Brain microvascular endothelial cell (primary cell): ENCODE measurements around the gene SMIM12.
A peak's percentile ranks its signal among the peaks of the same experiment; 100 is the strongest.

ENCODE experiments used
- DNase-seq: peaks from one replicate; pipeline ENCODE4 v3.0.0-alpha.2; 2020
- H3K27ac ChIP-seq: fragments of 250-450 bp; sonication (Bioruptor Pico); 2 replicates; pipeline ENCODE4 v1.5.1; 2020; ENCODE audit warnings: mild to moderate bottlenecking, moderate library complexity
- H3K27me3 ChIP-seq: fragments of 250-450 bp; sonication (Bioruptor Pico); replicated peaks from 2 replicates; pipeline ENCODE4 v1.5.1; 2020; ENCODE audit warnings: mild to moderate bottlenecking
- H3K36me3 ChIP-seq: fragments of 250-450 bp; sonication (Bioruptor Pico); replicated peaks from 2 replicates; pipeline ENCODE4 v1.5.1; 2020; ENCODE audit warnings: mild to moderate bottlenecking
- H3K4me3 ChIP-seq: 2 replicates; pipeline ENCODE4 v1.5.1; 2011; ENCODE audit warnings: low read depth, mild to moderate bottlenecking, control low read depth, low read length, moderate library complexity
- CTCF ChIP-seq: IDR thresholded peaks from 2 replicates; pipeline ENCODE4 v1.5.1; 2011; ENCODE audit warnings: low read depth, mild to moderate bottlenecking, moderate library complexity, low read length, control low read depth, inconsistent platforms; ENCODE audit errors: missing control alignments
- in situ Hi-C: cut with HindIII; loops from 2 replicates; pipeline ENCODE4 v1.10.0; 2017; ENCODE audit warnings: low sequenced_read_pairs, low pct_ligation_motif_present

The SMIM12 gene

GRCh38 chr1:34859446-34860200 is at the start of gene SMIM12:
Gene SMIM12 (minus strand): TSS chr1:34859749. CDS start chr1:34855977, 3,772 bp downstream.
- no peaks in the 10 kb centered on the region for H3K27me3 ChIP-seq
- in situ Hi-C loops = no loop called here
- peak; percentile 90 for DNase-seq
- H3K4me3 ChIP-seq = peak within 1 kb of the TSS; percentile 72
- peak within 1 kb of the TSS; percentile 70 for H3K27ac ChIP-seq
- TF ChIP-seq CTCF = peak; percentile 92
- H3K36me3 ChIP-seq = peaks cover 12% of the 10 kb centered on the region

GRCh38 chr1:34908369-34908768 is 48.8 kb upstream of the SMIM12 start:
- in situ Hi-C loops = no loop called here
- Histone ChIP-seq H3K4me3 (no peak overlapping the region), H3K36me3 (no peaks in the 10 kb centered on the region), H3K27ac (no peak overlapping the region), H3K27me3 (no peaks in the 10 kb centered on the region)
- no peak for DNase-seq
- no peak for TF ChIP-seq CTCF

DNA sequence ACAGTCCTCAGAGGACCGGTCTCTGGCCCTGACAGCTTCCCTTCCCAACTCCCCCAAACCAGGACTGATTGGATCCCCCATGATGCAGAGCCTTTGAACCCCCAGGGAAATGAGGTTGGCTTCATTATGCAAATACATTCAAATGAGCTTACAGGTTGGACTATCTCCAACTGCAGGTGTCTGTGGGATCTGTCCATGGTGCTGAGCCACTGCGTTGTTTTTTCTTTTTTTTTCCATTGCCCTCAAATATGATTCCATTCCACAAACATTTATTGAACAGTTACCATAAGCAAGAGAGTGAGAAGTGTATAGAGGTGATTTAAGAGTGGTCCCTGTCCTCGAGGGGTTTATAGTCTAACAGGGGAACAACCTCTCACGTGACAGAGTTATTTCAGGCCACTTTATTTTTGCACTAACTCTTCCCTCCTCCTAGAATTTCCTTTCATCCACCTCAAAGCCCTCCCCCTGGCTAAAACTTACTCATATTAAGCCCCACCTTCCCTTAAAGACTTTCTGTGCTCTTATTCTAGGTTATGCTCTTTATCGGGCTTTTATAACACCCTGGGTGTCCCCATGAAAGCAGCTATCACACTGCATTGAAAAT is 48.0 kb upstream of the SMIM12 start:
- Histone ChIP-seq H3K36me3 (no peaks in the 10 kb centered on the region), H3K27me3 (no peaks in the 10 kb centered on the region), H3K27ac (no peak overlapping the region), H3K4me3 (no peak overlapping the region)
- no peak for DNase-seq
- in situ Hi-C loops = no loop called here
- no peak for TF ChIP-seq CTCF

DNA sequence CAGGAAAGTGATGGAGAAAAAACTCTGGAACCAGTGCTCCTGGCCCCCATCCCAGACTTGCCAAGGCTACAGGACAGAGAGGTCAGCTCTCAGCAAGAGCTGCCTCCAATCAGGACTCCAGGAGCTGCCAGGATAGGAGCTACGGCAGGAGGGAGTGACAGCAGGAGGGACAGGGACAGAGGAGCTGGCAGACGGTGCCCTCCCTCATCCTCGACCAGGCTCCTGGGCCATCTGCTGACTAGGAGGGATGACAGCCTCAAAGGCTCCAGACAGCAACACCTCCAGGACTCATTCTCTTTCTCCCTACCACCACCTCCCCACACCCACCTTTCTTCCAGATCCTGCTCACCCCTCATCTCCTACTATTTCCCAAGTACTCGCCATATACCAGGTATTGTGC is 47.2 kb upstream of the SMIM12 start:
- no peaks in the 10 kb centered on the region for H3K36me3 ChIP-seq
- H3K4me3 ChIP-seq = no peak overlapping the region
- H3K27ac ChIP-seq = no peak overlapping the region
- H3K27me3 ChIP-seq = no peaks in the 10 kb centered on the region
- DNase-seq = no peak
- TF ChIP-seq CTCF = no peak
- in situ Hi-C loops = no loop called here

DNA sequence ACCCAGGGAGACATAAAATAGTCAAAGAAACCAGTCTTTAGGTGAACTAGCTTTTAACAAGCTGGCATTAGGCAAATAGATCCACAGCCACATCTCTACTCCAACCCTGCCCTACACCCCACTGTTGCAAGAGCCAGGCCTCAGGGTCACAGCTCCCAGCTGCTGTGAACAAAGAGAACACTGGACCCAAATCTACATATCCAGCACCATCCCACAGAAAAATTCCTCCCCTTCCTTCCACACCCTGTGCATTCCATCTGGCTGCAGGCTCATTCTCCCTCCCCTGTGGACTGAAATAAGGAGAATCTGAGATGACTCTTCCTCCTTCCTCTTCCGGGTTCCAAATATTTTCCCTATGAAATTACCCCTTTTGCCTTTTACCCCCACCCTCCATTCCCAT is 46.7 kb upstream of the SMIM12 start:
- Histone ChIP-seq H3K4me3 (no peak overlapping the region), H3K27me3 (no peaks in the 10 kb centered on the region), H3K27ac (no peak overlapping the region), H3K36me3 (no peaks in the 10 kb centered on the region)
- TF ChIP-seq CTCF = no peak
- DNase-seq = no peak
- in situ Hi-C loops = no loop called here

GRCh38 chr1:34905098-34905459 is 45.5 kb upstream of the SMIM12 start:
- no peak overlapping the region for H3K4me3 ChIP-seq
- no peak for TF ChIP-seq CTCF
- H3K27ac ChIP-seq = no peak overlapping the region
- no peaks in the 10 kb centered on the region for H3K36me3 ChIP-seq
- H3K27me3 ChIP-seq = no peaks in the 10 kb centered on the region
- in situ Hi-C loops = no loop called here
- no peak for DNase-seq
